KMS-11 (cell line): Measurements from ENCODE around the gene COPA.

ENCODE experiments used
- H2AFZ ChIP-seq: fragments of 200-600 bp; sonication (generic); 2 replicates; pipeline ENCODE4 v1.6.1; 2016; ENCODE audit warnings: antibody characterized with exemption, mixed run types, low read depth
- H3K27ac ChIP-seq: fragments of 200-600 bp; sonication (generic); 2 replicates; pipeline ENCODE4 v1.6.1; 2016; ENCODE audit warnings: mild to moderate bottlenecking, mixed run types
- H3K27me3 ChIP-seq: fragments of 200-600 bp; sonication (generic); 2 replicates; pipeline ENCODE4 v1.6.1; 2017; ENCODE audit warnings: mild to moderate bottlenecking, low read depth, mixed run types, moderate library complexity; ENCODE audit not compliant: insufficient read depth
- H3K36me3 ChIP-seq: fragments of 200-600 bp; sonication (generic); 2 replicates; pipeline ENCODE4 v1.6.1; 2017; ENCODE audit warnings: mild to moderate bottlenecking, mixed run types; ENCODE audit not compliant: insufficient read depth
- H3K4me1 ChIP-seq: fragments of 200-600 bp; sonication (generic); 2 replicates; pipeline ENCODE4 v1.6.1; 2016; ENCODE audit warnings: mild to moderate bottlenecking, low read depth, mixed run types; ENCODE audit not compliant: poor library complexity, severe bottlenecking
- H3K4me2 ChIP-seq: fragments of 200-600 bp; sonication (generic); 2 replicates; pipeline ENCODE4 v1.7.0; 2016; ENCODE audit warnings: mild to moderate bottlenecking, mixed run types
- H3K4me3 ChIP-seq: fragments of 200-600 bp; sonication (generic); IDR thresholded peaks from 2 replicates; pipeline ENCODE4 v1.6.1; 2017; ENCODE audit warnings: low read depth, low read length, mixed read lengths; ENCODE audit not compliant: insufficient read depth
- H3K79me2 ChIP-seq: fragments of 200-600 bp; sonication (generic); 2 replicates; pipeline ENCODE4 v1.6.1; 2016; ENCODE audit warnings: low read depth, mixed run types; ENCODE audit not compliant: insufficient read depth
- H3K9ac ChIP-seq: fragments of 200-600 bp; sonication (generic); 2 replicates; pipeline ENCODE4 v1.6.1; 2016; ENCODE audit warnings: mild to moderate bottlenecking, mixed run types
- H4K20me1 ChIP-seq: fragments of 200-600 bp; sonication (generic); 2 replicates; pipeline ENCODE4 v1.6.1; 2016; ENCODE audit warnings: mild to moderate bottlenecking, mixed run types; ENCODE audit not compliant: insufficient read depth
- TF ChIP-seq, protein P1 (sequence below): fragments of 200-600 bp; sonication (generic); conservative IDR thresholded peaks from 2 replicates; pipeline ENCODE4 v1.6.1; 2017; ENCODE audit warnings: low read depth, mild to moderate bottlenecking, antibody characterized with exemption, low read length, moderate library complexity, mixed read lengths

The COPA gene

DNA sequence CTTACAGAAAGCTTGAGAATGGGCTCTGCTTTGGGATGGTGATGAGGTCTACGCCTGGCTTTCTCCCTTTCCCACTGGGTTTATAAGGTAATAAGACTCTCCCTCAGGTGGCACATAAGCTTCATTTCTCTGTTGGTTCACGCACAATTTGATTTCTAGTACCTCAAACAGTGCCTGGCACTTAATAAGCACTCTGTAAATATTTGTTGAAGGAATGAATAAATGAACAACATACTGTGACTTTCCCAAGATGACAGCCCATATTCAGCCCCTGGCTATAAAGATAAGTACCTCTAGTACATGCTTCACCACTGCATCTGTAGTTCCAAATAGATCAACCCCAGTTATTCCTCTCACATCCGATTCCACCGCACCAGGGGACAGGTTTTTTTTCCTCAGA, 17.8 kb downstream of the COPA start:
- TF ChIP-seq, protein P1, sequence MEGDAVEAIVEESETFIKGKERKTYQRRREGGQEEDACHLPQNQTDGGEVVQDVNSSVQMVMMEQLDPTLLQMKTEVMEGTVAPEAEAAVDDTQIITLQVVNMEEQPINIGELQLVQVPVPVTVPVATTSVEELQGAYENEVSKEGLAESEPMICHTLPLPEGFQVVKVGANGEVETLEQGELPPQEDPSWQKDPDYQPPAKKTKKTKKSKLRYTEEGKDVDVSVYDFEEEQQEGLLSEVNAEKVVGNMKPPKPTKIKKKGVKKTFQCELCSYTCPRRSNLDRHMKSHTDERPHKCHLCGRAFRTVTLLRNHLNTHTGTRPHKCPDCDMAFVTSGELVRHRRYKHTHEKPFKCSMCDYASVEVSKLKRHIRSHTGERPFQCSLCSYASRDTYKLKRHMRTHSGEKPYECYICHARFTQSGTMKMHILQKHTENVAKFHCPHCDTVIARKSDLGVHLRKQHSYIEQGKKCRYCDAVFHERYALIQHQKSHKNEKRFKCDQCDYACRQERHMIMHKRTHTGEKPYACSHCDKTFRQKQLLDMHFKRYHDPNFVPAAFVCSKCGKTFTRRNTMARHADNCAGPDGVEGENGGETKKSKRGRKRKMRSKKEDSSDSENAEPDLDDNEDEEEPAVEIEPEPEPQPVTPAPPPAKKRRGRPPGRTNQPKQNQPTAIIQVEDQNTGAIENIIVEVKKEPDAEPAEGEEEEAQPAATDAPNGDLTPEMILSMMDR: no peak
- no peaks in the 10 kb centered on the region for H4K20me1 ChIP-seq

GRCh38 chr1:160322831-160323230, 20.2 kb downstream of the COPA start:
- no peaks in the 10 kb centered on the region for H4K20me1 ChIP-seq
- peaks cover 6% of the 10 kb centered on the region for H3K4me1 ChIP-seq
- no peak overlapping the region for H3K4me3 ChIP-seq
- H3K27ac ChIP-seq: no peak overlapping the region
- peaks cover 55% of the 10 kb centered on the region; the same call in 1 of the 2 replicates for H3K36me3 ChIP-seq
- peaks cover 32% of the 10 kb centered on the region for H3K79me2 ChIP-seq
- TF ChIP-seq, protein P1: no peak
- no peaks in the 10 kb centered on the region for H3K27me3 ChIP-seq
- H2AFZ ChIP-seq: no peak overlapping the region
- no peak overlapping the region for H3K4me2 ChIP-seq
- H3K9ac ChIP-seq: no peak overlapping the region

More for the DNA sequence above, 17.8 kb downstream of the COPA start:
- peaks cover 48% of the 10 kb centered on the region; the same call in 1 of the 2 replicates for H3K36me3 ChIP-seq
- no peak overlapping the region for H3K4me3 ChIP-seq
- H3K4me2 ChIP-seq: no peak overlapping the region
- H3K27ac ChIP-seq: no peak overlapping the region
- H3K4me1 ChIP-seq: peaks cover 6% of the 10 kb centered on the region
- H2AFZ ChIP-seq: no peak overlapping the region
- peaks cover 24% of the 10 kb centered on the region for H3K79me2 ChIP-seq
- H3K27me3 ChIP-seq: no peaks in the 10 kb centered on the region
- no peak overlapping the region for H3K9ac ChIP-seq

- TF ChIP-seq, protein P1: no peak
- H3K36me3 ChIP-seq: peaks cover 73% of the 10 kb centered on the region
- no peak overlapping the region for H3K27ac ChIP-seq
- no peak overlapping the region for H3K9ac ChIP-seq
- H3K4me2 ChIP-seq: no peak overlapping the region
- H3K27me3 ChIP-seq: no peaks in the 10 kb centered on the region
- no peaks in the 10 kb centered on the region for H3K4me1 ChIP-seq
- peaks cover 28% of the 10 kb centered on the region; the same call in 1 of the 2 replicates for H3K79me2 ChIP-seq
- no peaks in the 10 kb centered on the region for H4K20me1 ChIP-seq
- H2AFZ ChIP-seq: no peak overlapping the region
- no peak overlapping the region for H3K4me3 ChIP-seq
Measured at GRCh38 chr1:160315359-160315758, 27.7 kb downstream of the COPA start.

GRCh38 chr1:160309571-160309970, 33.5 kb downstream of the COPA start:
- Histone ChIP-seq H3K79me2 (no peaks in the 10 kb centered on the region), H3K4me3 (no peak overlapping the region), H3K9ac (no peak overlapping the region), H4K20me1 (no peaks in the 10 kb centered on the region), H3K27me3 (no peaks in the 10 kb centered on the region), H3K4me2 (no peak overlapping the region), H3K27ac (no peak overlapping the region), H2AFZ (no peak overlapping the region), H3K4me1 (no peaks in the 10 kb centered on the region), H3K36me3 (peaks cover 70% of the 10 kb centered on the region)
- TF ChIP-seq, protein P1: no peak
